Measurements from ENCODE around the gene ALKBH5.

DNA sequence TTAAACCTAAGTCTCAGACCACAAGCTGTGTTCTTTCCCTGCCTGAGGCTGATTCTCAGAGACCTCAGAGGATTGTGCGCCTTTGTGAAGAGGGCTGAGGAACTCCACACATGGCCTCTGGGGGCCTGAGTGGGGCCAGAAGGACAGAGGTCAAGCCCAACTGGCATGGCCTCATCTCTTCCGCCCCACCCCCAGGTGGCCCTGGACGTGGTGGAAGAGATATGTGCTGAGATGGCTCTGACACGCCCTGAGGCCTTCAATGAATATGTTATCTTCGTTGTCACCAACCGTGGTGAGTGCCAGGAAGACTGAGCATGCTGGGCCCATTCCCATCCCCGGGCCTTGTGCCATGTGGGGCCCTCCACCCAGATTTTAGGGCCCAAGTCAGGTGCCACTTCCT lies 20.1 kb upstream of the ALKBH5 start:
- TF ChIP-seq GATA3 (IDR thresholded peaks at IDR 0.05; ENCODE audit: low read depth, low read length): no peak
- no peak for TF ChIP-seq GATA2 (IDR thresholded peaks at IDR 0.05; ENCODE audit: low read depth, low read length)

All from SH-SY5Y (cell line).